GM18507 (cell line): ENCODE measurements around the gene TMEM82.

Experiments
- DNase-seq: peaks from one replicate; pipeline ENCODE4 v3.0.0; 2011; ENCODE audit warnings: low read depth; ENCODE audit not compliant: insufficient read length; ENCODE audit errors: extremely low spot score
- FAIRE-seq: peaks from 2 replicates; lab custom pipeline; 2011; peaks lifted over from hg19 to GRCh38; lab: Jason Lieb, UNC

The TMEM82 gene

DNA sequence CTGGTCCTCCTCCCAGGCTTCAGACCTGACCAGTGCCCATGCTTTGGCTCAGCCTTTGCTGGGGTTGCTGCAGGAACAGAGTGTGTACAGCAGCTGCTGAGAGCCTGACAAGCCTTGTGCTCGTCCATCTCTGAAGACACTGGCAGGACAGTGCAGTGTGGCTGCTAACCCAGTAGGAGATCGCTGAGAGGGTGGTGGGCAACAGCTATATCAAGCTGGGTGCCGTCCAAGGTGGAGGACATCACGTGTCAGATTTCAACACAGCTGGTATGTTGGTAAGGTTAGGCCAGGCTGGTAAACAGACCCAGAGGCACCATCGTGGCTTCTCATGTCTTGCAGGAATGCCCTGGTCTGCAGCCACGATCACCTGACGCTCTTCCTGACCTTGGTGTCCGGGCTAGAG lies 24.1 kb upstream of the TMEM82 start:
- DNase-seq, result no peak
- FAIRE-seq, result no peak

DNA sequence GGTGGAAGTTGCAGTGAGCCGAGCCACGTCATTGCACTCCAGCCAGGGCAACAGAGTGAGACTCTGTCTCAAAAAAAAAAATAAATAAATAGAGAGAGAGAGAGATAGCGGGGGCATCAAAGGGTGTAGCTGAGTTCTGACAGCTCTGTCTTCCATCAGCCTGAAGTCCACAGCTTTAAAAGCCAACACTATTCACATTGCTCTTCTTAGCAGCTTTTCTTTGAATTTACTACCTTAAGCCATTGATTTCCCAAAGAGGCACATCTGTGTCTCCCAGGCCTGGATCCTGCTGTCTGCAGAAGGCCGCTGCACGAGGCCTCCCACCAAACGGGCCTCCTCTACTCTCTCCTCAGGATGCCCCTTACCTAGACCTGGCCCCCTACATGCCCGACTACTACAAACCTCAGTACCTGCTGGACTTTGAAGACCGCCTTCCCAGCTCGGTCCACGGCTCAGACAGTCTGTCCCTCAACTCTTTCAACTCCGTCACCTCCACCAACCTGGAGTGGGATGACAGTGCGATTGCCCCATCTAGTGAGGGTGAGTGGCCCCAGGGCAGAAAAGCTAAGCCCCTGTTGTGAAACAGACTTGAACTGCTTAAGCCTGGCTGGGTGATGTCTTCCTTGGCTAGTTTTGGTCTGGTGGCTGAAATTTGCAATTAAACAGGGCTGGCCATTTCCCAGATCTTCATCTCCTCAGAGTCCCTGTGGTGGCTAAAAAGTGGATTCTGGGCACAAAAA lies 22.7 kb upstream of the TMEM82 start:
- DNase-seq (no peak), FAIRE-seq (no peak)

DNA sequence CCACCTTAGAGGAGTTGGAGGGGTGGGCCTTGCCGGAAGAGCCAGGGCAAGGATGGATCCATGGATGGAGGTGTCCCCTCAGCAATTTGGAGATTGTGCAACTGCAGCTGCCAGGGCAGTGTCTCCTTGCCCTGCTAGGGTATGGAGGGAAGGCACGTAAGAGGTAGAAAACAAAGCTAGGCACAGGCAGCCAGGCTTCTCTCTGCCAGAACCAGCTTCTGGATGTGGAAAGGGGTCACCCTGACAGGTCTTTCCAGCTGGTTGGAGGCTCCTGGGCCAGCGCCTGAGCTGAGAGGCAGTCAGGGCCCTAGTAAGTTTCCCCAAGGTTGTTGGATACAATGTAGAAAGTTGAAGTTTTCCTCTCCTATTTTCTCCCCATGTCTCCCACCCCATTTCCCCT lies 21.4 kb upstream of the TMEM82 start:
- FAIRE-seq (no peak), DNase-seq (no peak)

DNA sequence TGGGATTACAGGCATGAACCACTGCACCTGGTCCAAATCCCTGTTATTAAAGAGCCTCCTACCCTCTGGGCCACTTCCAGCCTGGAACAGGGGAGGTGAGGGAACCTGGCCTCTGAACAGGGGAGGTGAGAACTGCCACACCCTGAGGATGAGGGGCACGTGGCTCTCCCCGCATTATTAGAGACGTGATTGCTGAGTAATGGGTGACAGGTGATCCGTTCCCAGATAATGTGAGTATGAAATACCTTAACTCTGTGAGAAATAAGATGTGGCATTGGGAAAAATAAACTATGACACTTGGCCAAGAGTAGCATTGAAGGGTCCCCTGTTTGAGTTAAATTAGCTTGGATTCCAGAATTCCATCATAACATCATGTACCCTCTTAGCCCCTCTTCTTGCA lies 19.9 kb upstream of the TMEM82 start:
- DNase-seq (no peak), FAIRE-seq (no peak)

DNA sequence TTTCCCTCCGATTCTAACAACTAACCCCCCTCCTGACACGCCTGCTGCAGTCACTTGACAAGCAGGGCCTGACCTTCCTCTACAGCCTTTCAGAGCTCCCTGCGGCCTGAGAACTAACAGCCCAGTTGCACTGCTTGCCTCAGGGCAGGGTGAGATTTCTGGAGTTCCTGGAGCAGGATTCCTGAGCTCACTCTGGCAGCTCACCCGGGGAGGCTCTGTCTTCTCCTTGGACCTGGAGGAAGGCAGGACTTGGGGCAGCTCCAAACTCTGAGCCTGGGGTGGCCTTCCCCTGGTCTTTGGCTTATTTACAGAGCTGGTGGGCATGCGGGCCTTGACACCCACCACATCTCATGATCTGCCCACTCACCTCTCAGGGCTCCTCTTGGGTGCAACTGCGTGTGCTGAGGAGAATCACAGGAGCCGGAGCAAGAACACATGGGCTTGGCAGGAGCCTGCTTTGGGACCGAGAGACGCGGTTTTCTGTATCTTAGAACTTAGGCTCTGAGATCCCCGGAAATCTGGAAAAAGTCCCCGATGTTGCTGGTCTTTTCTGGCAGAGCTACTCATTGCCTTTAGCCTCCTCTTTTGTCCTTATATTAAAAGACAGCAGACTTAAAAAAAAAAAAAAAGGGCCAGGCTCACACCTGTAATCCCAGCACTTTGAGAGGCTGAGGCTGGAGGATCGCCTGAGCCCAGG lies 19.3 kb upstream of the TMEM82 start:
- no peak for DNase-seq
- FAIRE-seq, result no peak

DNA sequence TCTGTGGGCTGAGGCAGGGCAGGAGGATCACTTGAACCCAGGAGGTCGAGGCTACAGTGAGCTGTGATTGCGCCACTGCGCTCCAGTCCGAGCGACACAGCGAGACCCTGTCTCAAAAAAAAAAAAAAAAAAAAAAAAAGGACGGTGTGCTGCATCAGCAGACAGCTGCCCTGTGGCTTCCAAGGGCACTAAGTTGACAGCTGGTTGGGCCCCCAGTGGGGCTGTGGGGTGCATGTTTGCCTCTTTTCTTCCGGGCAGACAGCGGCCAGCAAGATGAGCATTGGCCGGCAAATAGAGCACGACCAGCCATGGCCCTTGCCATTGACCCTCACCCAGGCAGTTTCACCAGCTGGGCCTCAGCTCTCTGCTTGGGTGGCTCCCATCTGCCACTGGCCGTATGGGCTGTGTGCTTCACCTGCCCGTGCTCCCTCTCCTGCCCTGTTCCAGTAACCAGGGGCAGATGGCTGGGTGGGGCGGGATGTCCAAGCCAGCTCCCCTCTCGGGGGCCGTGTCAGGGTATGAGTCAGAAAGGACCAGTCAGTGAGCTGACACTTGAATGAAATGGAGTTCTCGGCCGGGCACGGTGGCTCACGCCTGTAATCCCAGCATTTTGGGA lies 18.6 kb upstream of the TMEM82 start:
- DNase-seq (no peak), FAIRE-seq (no peak)

DNA sequence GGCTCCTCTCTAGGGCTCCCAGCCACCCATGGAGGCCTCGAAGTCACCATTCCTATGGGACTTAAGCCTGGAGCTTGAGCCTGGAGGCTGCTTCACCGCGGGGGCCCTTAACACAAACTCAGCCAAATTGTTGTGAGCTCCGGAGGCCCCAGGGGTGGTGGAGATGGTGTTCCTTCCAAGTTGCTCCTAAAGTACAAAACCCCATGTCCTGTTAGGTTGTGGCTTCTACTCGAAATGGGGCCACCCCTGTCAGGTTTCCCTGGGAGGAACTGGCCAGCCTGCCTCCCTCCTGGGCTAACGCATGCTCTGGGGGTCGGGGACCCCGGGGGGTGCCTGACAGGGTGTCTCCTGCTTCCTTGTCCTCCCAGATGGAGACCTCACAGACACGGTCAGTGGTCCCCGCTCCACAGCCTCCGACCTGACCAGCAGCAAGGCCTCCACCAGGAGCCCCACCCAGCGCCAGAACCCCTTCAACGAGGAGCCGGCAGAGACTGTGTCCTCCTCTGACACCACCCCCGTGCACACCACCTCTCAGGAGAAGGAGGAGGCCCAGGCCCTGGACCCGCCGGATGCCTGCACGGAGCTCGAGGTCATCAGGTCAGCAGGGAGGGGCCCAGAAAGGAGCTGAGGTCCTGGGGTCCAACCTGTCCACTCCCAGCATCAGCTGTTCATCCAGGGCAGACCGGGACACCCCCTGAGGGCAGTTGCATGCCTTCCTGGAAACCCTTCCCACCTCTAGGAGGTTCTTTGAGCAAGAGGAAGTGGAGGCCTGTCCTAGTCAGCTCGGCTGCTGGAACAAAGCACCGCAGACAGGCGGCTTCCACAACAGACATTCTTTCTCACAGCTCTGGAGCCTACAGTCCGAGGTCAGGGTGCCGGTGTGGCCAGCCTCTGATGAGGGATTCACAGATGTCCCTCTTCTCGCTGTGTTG lies 17.1 kb upstream of the TMEM82 start:
- FAIRE-seq, result no peak

DNA sequence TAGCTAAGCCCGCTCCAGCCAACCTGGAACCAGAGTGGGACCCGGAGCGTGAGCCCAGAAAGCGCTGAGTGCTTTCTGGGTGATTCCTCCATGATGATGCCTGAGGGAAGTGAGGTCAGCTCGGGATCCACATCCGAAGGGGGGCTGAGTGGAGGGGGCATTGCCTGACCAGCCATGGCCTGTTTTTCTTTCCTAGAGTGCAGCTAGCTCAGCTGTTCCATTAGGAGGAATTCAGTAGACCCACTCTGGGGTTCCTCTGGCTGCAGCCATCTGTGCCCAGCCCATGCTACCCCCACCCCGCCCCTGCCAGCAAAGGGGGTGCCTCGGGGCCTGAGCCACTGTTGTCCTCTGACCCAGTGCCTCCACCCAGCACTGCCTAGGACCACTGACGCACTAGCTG lies 15.8 kb upstream of the TMEM82 start:
- DNase-seq (no peak), FAIRE-seq (no peak)

More for the DNA sequence above, 17.1 kb upstream of the TMEM82 start:
- DNase-seq, result no peak

DNA sequence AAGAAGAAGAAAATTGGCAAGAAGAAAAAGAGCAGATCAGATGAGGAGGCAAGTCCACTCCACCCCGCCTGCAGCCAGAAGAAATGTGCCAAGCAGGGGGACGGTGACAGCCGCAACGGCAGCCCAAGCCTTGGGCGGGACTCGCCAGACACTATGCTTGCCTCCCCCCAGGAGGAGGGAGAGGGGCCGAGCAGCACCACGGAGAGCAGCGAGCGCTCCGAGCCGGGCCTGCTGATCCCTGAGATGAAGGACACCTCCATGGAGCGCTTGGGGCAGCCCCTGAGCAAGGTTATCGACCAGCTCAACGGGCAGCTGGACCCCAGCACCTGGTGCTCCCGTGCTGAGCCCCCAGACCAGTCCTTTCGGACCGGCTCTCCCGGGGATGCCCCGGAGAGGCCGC lies 15.3 kb upstream of the TMEM82 start:
- no peak for FAIRE-seq
- no peak for DNase-seq

DNA sequence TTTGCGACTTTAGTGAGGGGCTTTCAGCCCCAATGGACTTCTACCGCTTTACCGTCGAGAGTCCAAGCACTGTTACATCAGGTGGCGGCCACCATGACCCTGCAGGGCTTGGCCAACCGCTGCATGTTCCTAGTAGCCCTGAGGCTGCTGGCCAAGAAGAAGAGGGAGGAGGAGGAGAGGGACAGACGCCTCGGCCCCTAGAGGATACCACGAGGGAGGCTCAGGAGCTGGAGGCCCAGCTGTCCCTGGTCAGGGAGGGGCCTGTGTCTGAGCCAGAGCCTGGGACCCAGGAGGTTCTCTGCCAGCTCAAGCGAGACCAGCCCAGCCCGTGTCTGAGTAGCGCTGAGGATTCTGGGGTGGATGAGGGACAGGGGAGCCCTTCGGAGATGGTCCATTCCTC lies 14.9 kb upstream of the TMEM82 start:
- DNase-seq, result no peak
- FAIRE-seq, result no peak

DNA sequence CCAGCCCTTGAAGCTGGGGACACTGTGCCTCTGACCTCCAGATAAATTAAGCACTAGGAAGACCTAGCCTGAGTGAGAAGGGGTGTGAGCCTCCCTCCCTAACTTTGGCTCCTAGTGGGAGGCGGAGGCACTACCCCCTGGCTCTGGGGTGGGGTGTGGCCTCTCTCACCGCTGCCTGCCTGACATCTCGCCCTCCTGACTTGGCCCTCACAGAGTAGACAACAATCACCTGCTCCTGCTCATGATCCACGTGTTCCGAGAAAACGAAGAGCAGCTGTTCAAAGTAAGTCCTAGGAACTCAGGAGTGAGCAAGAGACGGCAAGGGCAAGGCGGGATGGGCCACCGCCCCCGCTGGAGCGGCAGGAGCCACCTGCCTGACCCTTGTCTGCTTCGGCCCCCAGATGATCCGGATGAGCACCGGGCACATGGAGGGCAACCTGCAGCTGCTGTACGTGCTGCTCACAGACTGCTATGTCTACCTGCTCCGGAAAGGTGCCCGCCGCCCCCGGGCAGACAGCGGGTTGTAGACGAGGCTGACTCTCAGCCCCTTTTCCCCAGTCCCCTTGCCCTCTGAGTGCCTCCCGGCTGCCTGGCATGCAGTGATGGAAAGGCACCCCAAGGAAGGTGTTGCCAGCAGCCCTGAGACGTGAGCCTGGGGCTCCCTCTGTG lies 14.3 kb upstream of the TMEM82 start:
- FAIRE-seq, result no peak
- no peak for DNase-seq

DNA sequence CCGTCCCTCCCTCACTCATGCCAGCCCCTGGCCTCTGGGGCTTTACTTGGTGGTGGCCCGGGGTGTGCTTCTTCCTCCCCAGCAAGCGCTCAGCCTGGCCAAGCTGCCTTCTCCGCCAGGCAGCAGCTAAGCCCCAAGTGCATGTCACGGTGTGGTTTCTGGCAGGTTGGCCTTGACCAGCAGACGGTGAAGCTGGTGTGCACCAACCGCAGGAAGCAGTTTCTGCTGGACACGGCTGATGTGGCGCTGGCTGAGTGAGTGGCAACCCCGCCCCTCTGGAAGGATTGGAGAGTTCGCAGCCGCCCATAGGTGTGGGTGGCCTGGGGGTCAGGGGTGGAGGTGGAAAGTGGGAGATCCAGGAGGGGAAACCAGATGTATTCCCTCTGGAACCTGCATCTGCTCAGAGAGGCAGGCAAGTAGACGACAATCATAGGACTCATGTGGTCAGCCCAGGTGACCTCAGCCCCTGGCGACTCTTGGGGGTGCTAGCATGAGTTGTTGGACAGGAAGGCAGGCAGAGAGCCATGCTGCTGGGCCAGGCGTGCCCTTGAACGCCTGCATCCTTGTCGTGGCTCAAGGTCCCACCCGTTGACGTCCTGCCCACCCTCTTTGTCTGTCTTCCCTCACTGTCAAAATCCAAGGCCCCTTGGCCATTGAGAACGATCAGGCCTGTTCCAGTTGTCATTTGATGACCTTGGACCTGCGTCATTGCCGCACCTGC lies 13.2 kb upstream of the TMEM82 start:
- DNase-seq, result no peak
- no peak for FAIRE-seq

DNA sequence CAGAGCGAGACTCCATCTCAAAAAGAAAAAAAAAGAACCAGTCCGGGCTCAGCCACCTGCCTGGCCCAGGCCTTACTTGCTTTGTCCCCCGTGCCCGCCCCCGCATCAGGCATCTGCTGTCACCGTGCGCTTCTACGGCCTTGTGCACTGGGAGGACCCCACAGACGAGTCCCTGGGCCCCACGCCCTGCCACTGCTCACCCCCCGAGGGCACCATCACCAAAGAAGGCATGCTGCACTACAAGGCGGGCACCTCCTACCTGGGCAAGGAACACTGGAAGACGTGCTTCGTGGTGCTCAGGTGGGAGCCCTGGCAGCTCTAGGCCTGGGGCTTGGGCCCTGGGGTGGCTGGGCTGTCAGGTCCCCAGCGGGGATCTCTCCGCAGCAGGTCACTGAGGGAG lies 11.9 kb upstream of the TMEM82 start:
- no peak for FAIRE-seq

DNA sequence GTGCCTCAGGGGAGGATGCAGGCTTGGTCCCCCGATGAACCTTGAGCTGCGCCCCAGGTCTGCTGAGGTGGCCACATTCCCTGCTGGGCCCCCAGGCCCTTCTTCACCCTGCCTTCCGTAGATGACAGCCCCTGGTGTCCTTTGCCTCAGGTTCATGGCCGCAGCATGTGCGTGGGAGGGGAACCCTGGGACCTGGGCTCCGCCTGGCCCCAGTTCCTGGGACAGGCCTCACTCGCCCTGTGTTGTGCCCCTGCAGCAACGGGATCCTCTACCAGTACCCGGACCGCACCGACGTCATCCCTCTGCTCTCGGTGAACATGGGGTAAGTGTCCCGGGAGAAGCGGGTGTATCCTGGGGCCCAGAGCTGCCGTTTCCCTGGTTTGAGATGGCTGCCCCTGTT lies 11.4 kb upstream of the TMEM82 start:
- no peak for FAIRE-seq
- DNase-seq, result no peak

More for the DNA sequence above, 11.9 kb upstream of the TMEM82 start:
- no peak for DNase-seq

DNA sequence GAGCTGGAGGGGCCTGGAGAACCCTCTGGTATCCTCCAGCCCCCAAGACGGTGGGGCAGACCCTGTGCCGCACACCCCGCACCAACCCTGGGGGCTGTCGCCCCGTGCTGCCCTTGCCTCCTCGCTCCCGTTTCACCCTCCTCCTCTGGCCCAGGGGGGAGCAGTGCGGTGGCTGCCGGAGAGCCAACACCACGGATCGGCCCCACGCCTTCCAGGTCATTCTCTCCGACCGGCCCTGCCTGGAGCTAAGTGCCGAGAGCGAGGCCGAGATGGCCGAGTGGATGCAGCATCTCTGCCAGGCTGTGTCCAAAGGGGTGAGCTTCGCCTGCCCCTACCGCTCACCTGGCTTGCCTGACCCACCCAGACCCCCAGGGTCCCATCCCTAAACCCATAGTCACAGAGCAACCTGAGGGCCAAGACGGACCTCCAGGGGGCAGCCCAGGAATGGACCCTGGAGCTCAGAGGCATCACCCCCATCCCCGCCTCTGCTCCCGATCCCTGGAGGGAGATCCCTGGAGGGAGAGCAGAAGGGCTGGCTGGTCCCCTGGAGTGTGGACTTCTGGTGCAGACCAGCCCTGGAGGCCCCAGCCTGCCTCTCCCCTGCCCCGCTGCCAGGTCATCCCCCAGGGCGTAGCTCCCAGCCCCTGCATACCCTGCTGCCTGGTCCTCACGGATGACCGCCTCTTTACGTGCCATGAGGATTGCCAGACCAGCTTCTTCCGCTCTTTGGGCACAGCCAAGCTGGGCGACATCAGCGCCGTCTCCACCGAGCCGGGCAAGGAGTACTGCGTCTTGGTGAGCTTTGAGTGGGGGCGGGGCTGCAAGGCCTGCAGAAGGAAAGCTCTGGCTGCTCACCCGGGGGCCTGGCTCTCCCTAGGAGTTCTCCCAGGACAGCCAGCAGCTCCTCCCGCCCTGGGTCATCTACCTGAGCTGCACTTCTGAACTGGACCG lies 10.3 kb upstream of the TMEM82 start:
- no peak for FAIRE-seq
- no peak for DNase-seq

DNA sequence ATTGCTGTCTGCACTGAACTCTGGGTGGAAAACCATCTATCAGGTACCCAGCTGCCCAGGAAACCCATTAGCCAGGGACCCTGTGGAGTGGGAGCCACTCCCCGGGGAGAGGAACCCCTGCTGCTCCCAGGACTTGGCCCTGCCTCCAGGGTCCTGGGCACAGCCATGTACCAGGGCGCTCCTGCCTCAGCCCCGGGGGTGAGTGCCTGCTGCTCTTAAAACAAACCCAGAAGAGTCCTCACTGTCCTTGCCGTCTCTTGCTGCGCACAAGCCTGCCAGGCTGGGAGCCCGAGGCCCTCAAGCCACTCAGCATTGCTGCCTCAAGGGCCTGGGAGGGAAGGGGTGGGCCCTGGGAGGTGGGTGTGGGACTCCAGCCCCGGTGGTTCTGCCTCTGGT lies 9.6 kb upstream of the TMEM82 start:
- FAIRE-seq (no peak), DNase-seq (no peak)

DNA sequence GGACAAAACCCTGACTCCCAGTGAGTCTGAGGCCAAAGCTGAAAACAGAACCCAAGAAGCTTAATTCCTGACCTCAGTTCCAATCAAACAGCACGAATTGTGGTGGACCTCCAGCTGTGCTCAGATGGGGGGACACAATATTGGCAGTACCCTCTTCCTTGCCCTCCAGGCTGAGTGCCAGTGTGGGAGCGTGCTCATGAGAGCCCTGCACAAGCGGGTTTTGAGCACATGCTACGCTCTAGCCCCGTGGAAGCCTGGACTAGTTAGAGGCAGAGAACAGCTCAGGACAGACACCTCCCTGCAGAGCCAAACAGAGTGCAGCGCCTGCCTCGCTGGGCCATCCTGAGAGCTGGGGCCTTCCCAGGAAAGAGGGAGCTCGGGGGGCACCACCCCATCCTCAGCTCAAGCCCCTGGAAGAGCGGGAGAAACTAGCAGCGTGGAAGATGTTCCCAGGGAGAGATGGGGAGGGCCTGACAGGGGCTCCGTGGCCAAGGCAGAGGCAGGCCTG lies 9.0 kb upstream of the TMEM82 start:
- no peak for FAIRE-seq
- no peak for DNase-seq
